Stimulated activated CD4-positive, alpha-beta T cell treated with anti-CD3 and anti-CD28 coated beads, Interleukin-2, amount 100 ng/mL, for 24 hours (primary cell): ENCODE measurements around the gene ATP10A.
"Not testable (repeated sequence)": the region's sequence is repeated elsewhere in the genome, so short reads cannot be mapped to it uniquely, and the experiment has no call there.

Experiments
- DNase-seq, 2 donors: peaks; one replicate each; pipeline ENCODE4 v3.0.0-alpha.2; 2020

The ATP10A gene

DNA sequence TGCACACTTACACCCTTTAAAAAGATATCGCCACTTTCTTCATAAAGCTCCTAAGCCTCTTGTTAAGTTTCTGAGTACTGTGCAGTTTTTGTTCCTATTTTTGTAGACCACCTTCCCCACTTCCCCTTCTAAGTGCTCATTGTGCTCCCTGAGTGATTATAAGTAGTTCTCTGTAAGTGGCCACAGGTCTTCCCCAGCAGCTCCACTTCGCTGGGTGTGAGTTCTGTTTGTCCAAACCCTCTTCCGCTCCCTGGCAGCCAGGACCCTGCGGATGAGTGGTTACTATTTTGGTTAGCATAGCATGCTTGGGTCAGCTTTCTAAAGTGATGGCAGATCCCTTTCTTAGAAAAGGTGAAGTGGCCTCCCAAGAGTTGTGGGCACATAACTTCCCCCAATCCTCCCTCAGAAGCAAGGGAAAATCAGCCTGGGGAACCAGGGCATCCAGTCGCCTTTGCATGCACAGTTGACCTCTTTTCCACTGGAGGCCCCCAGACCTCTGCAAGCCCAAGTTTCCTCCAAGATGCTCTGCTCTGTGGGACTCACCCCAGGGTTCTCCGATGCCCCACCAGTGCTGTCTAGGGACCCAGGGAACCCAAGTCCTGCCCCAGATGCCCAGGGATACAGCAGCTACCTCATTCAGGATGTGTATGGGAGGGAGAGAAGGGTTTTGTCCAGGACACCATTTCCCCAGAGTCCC is 69.6 kb downstream of the ATP10A start:
- no peak for DNase-seq

DNA sequence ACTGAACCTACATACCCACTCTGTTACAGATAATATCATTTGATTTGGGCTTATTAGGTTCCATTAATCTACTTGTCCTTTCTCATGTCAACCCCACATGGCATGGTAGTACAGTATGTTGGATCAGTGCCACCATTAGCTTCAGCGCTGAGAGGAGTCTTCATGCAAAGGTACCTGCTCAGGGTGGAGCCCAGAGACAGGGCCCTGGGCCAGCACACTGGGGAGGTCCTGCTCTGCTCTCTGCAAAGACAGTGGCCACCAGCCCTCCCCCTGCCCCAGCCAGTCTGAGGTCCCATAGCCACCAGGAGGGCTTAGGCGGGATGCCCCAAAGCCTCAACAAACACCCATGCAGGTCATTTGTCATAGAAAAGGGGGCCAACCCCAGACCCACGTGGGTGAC is 71.0 kb downstream of the ATP10A start:
- no peak for DNase-seq

DNA sequence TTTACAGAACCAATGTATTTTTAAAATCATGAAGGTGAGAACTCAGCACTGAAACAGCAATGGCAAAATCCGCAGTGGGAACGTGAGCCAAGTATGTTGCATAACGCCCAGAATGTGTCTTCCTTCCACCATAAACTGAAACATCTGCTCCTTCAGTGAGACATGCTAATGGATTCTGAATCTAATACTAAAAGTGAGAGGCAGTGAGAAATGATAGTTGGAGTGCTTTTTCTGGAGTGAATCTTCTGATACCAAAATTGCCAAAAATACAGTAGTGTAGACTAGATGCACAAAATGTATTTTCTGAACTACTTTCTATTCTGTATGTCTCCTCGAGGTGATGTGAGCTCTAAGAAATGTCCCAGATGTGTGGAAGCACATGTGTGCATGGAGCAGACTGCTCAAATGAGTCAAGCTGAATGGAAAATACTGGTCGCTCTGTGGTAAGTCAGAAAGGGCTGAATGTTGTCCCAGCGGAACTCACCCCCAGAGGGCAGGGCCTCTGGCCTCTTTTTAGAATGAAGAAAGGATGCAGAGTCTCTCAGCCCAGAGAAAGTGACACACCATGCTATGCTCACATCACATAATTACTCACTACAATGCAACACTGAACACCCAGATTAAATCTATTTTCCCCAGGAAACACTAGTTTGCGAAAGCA is 73.0 kb downstream of the ATP10A start:
- peak; percentile 61 to 64 for DNase-seq

DNA sequence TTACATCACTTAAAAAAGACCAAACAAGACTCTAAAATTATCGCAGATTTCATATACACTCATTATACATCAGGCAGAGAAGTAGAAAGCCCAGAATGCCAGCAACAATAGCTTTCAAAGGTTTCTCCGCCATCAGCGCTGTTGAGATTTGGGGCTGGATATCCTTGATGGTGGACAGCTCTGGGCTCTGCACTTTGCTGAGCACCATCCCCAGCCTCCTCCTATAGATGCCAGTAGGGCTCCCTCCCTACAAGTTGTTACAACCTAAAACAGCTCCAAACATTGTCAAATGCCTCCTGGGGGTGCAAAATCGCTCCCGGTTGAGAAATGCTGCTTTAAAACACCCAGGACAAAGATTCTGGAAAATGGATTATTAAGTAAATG is 73.5 kb downstream of the ATP10A start:
- DNase-seq = no peak

DNA sequence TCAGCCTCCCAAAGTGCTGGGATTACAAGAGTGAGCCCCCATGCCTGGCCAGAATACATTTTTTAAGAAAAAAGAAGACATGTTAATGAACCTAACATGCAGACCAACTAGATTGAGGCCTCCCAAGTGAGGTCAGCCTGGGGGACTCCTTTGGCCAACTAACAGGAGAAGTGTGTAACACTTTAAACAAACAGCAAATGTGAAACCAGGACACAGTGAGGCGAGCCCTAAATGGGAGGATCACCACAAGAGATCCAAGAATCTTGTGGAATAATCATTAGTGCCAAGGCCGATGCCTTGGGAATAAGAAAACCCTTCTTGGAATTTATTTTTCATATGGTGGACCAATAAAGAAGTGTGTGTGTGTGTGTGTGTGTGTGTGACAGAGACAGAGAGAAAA is 73.9 kb downstream of the ATP10A start:
- no peak for DNase-seq

DNA sequence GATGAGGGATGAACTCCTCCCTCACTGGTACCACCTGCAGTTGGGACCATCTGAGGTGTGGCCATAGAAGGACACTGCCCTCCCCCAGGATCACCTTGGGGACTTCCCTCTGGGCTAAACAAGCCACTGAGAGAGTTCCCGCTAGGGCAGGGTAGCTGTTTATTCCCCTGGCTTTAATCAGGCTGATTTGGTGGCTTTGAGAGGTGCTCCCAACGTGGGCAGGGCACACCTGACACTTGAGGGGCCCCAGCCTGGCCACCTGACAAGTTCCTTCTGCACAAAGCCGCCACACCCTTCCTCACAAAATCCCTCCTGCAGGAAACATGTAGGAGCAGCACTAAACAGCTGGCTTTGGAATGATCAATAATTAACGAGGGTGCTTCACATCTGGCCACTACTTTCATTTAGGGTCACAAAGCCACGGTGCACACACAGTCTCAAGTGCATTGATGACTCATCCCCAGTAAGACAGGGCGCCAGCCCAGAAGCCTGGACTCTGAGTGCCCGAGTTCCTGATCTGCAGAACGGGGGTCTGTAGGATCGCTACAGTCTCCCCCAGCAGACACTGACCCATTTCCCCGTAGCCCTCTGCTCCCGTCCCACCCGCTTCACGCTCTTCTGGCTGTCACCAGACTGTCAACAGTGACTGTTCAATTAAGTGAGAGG is 75.1 kb downstream of the ATP10A start:
- DNase-seq = no peak

DNA sequence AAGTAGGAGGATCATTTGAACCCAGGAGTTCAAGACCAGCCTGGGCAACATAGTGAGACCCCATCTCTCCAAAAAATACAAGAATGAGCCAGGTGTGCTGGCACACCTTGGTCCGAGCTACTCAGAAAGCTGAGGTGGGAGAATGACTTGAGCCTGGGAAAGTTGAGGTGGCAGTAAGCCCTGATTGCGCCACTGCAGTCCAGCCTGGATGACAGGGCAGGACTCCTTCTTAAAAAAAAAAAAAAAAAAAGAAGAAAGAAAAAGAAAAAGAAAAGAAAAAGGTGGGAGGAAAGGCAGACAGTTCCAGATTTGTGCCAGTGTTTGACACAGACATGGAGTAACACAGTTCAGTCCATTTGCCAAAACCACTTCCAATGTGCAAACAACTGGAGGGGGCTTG is 75.7 kb downstream of the ATP10A start:
- no peak for DNase-seq

DNA sequence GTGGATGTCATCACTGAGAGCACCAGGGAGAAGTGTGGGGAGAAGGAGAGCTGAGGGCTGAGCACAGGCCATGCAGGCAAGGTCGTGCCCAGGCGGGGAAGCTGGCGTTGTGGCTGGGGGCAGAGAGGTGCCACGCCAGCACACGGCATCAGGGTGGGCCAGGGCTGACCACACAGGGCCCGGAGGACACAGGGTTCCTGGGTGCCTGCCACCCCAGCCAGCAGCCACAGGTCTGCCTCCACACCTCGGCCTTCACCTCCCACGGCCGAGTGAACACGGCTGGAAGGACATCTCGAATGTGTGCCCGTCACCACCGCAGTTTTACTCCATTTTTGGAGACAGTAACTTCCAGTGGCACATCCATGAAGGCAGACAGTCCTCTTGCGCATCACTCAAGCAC is 77.1 kb downstream of the ATP10A start:
- no peak for DNase-seq

DNA sequence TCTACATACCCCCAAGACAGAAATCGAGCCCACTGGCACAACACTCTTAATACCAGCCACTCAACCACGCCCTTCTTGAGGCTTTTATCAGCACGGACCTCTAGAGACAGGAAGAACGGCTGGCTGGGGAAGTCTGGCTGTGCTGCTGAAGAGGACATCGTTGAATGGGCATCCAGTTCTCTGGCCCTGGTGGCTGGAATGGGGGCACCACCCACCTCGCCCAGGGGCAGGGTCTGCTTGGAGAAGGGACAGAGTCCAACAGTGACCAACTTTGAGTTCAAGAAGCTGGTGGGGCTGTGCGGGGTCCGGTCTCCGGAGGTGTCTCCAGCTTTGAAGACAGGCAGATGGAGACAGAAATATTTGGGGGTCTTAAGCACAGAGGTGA is 77.5 kb downstream of the ATP10A start:
- DNase-seq = no peak

DNA sequence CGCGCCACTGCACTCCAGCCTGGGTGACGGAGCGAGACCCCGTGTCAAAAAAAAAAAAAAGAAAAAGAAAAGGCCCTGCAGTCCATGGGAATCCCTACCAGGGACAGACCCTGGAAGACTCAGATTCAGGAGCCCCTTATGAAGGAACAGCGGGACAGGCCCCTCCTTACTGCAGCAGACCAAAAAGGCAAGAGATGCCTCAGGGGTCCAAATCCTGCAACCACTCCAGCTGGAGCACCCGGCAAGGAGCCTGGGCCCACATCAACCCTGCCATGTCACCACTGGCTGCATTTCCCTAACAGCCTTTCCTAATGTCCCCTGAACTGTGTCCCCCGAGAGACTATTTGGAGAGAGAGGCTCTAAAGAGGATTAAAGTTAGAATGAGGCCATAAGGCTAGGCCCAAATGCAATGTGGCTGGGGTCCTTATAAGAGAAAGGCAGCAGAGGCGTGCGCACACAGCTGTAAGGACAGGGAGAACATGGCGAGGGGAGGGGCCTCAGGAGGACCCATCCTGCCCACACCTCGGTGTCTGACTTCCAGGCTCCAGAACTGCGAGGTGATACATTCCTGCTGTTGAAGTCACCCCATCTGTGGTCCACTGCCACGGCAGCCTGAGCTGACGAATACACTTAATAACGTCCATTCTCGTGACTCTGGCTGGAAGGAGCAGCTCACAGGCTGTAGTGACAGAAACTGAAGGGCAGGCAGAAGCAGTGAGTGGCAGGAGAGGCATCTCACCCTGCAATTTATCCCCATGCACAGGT is 78.1 kb downstream of the ATP10A start:
- no peak for DNase-seq

DNA sequence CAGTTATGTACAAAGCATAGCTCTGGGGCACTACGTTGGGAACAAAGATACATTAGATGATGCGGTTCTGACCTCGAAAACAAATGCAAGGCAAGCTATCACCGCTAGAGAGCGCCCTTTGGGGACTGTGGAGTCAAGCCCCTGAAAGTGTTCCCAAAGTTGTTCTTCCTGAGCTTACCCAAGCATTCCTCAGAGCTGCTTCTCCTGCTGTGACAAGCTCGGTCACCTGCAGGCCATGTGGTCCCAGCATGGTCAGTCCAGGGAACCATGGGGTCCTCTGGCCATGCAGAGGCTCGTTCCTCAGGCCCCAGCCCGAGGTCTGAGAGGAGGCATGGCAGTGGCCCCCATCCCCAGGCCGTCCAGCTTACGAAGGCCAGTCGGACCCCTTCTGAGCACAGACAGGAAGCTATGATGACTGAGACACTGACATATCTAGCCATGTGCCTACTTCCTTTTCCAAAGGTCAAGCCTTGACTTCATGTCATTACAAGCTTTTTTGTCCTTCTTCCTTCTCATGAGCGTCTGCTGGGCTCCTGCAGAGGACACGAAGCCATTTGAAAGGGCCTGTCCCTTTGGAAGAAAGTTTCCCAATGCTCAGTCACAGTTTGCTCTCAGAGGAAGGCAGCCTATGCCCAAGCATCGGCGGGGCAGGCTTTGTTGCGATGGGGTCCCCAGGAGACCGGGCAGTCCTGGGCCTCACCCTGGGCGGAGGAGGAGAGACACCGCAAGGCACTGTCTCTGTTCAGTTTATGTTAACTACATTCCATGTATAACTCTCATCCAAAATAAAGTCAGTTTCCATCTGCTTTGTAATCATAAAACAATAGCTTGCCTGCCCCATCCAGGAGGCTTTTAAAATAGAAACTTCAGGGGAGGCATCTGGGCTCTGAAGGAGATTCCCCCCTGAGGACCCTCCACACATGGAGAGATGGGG is 79.3 kb downstream of the ATP10A start:
- peak; percentile 57 to 64 for DNase-seq

DNA sequence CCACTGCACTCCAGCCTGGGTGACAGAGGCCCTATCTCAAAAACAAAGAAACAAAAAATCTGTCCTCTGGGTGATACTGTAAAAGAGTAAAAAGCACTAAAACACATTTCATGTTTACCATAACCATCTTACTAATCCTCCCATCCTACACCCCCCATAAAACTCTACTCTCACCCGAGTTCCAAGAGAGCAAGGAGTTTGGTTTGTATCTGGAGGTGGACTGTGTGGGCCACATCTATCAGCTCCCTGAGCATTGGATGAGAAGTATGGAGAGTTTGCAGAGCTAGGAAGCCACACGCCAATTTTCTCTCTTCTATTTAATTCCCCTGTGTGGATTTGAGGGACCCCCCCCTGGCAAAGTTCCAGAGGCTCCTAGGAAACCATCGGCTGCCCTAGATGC is 80.0 kb downstream of the ATP10A start:
- DNase-seq = no peak

DNA sequence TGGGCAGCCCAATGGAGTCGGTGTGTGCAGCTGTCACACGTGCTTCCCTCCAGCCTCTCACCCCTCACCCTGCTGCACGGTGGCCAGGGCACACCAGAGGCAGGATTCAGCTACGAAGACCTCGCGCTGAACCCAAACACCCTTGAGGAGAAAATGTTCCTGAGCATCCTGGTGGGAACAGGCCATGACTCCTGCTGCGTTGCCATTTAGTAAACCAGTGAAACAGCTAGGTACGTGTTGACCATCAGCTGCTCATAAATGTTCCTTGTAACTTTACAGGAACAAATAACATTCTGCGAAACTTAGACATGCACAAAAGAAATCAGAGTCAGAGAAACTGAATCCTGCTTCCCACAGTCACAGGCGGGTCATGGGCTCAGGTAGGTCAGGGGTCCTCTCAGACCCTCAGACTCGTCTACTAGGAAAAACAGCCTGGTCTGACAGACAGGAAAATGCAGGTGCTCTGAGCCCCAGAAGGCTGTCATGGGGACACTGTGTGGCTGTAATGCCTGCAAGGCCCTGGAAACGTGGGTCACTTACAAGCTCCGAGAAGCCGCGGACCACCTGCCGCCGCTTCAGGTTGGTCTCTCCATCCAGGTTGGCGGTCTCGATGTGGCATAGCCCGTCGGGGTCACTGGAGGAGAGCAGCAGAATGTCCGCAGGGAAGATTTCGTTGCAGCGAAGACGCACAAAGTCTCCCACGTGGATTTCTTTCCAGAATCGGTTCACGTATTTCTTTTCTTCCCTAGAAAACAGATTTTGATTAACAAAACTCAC is 82.5 kb downstream of the ATP10A start:
- no peak for DNase-seq

DNA sequence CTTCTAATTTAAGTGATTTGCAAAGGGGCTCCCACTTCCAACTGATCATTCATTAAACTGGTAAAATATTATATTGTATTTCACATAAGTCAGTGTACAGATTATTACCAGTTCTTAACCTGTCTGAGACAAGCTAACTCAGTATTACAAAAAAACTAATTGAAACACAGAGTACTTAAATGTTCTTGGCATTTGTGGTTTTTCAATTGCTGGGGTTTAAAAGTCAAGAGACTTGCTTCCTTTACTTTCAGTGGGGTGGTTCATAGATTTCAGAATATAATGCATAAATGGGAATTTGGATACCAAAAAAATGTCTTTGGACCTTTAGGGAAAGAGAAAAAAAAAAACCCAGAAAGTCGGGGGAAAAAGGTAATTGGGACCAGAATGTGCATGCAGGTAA is 85.0 kb downstream of the ATP10A start:
- DNase-seq = no peak

DNA sequence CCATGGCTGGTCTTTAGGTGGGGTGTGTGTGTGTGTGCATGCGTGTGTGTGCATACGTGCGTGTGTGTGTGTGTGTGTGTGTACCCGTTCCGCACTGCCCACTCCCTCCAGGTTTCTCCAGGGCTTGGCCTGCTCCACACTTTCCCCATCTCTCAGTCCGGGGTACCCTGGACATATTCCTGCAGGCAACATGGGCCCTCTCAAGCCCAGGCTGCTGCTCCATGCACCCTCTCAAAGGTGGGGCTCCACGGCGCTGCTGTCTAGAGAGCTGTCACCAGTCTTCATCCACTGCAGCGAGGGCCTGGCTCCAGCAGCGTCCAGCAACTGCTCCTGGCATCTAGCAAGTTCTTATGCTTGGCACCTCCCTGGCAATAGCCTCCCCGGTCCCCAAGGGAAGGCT is 86.1 kb downstream of the ATP10A start:
- no peak for DNase-seq

DNA sequence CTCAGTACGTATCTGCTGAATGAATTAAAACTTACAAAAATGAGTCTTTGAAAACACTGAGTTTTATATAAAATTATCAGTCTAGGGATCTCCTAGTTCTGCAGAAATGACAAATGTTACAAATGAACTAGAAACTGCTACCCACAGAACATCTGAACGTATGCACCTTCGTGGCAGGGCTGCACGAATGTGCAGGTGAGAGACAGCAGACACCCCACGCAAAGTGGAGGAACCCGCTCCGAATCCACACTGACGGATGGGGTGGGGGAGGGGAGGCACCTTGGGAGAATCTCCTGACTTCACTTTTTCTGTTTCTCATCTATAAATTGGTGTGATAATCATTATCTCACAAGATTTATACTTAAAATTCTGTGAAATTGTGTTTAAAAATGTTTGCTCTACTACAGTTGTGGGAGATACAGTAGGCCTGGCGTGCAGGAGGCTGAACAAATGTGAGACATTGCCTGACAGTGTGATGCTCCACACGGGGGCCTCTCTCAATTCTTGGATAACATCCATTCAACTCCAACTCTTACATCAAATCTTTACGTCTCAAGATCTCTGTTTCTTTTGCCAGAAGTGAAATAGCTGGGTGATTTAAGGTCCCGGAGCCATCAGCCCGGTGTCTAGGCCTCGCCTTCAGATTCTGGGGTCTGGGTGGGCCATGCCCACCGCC is 86.9 kb downstream of the ATP10A start:
- DNase-seq = no peak

DNA sequence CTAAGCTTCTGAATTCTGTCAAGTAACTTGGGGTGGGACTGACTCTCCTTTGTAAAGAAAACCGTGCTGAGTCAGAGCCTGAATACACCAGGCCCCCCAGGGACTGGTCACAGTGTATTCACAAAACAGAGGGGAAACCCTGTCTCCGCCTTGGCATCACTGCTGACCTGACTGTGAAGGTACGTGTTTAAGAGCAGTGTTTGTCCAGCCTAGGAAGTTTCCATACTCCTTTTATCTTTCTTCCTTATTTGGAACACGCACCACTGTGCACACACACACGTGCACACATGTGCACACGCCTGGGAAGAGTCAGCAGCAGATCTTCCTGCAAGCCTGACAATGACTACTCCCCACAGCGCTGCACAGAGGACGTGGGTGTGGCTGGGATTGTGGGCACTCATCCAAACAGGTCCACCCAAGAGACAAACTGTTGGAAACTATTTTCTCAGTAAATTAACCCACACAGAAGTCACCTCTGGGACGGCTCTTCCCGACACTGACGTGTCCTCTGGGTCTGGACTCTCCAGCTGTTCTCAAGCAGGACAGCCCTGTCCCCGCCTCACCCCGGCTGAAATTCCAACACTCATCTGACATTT is 87.7 kb downstream of the ATP10A start:
- DNase-seq = no peak

DNA sequence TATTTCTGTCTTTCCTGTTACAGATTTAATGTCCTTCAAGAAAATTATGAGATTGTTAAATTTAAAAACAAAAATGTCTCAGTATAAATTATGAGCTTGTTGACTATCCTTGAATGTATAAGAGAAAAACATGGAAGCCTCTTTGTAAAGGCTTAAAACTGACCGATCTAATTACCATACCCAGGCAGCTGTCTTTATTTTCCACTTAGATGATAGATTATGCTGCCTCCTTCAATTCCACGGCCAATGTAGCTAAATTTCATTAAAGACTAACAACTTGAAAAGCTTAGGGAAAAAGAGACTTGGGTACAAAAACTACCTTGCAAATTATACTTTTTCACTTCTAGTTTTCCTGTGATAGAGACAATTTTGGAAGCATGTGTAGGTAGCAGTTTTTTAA is 88.3 kb downstream of the ATP10A start:
- no peak for DNase-seq

DNA sequence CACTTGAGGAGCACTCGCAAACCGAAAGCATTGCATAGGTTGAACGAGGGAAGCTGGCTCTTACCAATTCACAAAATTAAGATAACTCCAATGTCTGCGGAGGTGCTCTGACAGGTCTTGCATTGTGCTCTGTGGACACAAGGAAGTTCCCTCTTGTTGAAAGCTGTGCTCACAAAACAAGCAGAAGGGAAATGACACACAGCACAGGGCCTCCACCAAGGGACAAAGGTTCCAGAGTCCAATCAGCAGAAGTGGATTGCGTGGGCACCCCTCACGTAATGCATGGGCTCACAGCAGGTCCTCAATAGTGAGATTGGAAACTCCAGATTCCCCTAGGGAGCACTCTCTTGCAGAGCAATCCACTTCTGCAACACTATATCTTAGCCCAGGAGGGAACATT is 89.9 kb downstream of the ATP10A start:
- no peak for DNase-seq

DNA sequence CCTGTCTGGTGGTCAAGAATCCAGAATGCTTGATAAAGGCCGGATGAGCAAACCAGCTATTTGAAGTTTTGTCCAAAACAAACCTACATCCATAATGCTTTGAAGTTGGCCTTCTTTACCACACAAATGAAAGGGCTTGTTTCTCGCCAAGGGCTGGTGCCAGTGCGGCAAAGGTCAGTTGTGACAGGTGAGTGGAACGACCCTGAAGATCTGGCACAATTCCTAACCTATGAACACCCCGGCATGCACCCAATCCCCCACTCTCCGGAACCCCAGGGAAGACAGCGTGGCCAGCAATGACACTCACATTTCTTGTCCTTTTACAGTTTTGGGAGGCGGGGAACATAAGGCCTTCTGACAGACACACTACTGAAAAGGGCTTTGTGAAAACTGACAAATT is 90.6 kb downstream of the ATP10A start:
- DNase-seq = no peak

DNA sequence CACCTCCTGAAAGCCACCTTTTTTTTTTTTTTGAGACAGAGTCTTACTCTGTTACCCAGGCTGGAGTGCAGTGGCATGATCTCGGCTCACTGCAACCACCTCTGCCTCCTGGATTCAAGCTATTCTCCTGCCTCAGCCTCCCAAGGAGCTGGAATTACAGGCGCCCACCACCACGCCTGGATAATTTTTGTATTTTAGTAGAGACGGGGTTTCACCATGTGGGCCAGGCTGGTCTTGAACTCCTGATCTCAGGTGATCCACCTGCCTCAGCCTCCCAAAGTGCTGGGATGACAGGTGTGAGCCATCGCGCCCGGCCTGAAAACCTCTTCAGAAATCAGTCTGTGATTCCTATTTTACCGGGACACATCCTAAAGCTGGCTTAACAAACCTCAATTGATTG is 91.4 kb downstream of the ATP10A start:
- not testable (repeated sequence) for DNase-seq
